Measurements from ENCODE around the gene ATRNL1. TPM values are rescaled to one million over a fixed set of nuclear protein-coding genes. Genes with fewer than 3 reads are reported as not detected.

ATRNL1 gene
- total and polyA plus RNA-seq, 2 experiments from 2014 or later, result 4.8 to 29.7 TPM

GRCh38 chr10:115593060-115593459 is 499.9 kb downstream of the ATRNL1 start (continued):
- TF ChIP-seq ETS1 (IDR thresholded peaks at IDR 0.05) (no peak), ZNF331 (CRISPR knock-in tag; IDR thresholded peaks at IDR 0.05; ENCODE audit: low read depth) (no peak)

GRCh38 chr10:115604627-115605026 is 511.5 kb downstream of the ATRNL1 start:
- Histone ChIP-seq H3K27ac (ENCODE audit: low read depth) (no peak overlapping the region), H4K20me1 (replicated peaks; ENCODE audit: insufficient read depth) (no peaks in the 10 kb centered on the region), H3K4me1 (ENCODE audit: insufficient read depth) (no peaks in the 10 kb centered on the region), H3K36me3 (ENCODE audit: insufficient read depth) (no peaks in the 10 kb centered on the region), H3K4me3 (no peak overlapping the region), H3K79me2 (replicated peaks; ENCODE audit: insufficient read depth) (no peaks in the 10 kb centered on the region), H3K4me2 (no peak overlapping the region), H3K27me3 (ENCODE audit: insufficient read depth) (no peaks in the 10 kb centered on the region), H2AFZ (no peak overlapping the region), H3F3A (replicated peaks; ENCODE audit: low read depth) (no peaks in the 10 kb centered on the region), H3K9me2 (ENCODE audit: insufficient read depth) (no peaks in the 10 kb centered on the region)
- no peak for ATAC-seq
- Mint-ChIP-seq H3K9me3 (no peaks in the 10 kb centered on the region), H3K27me3 (ENCODE audit: insufficient read depth, low read depth, poor library complexity) (no peaks in the 10 kb centered on the region), H3K4me3 (no peak overlapping the region), H3K4me1 (no peaks in the 10 kb centered on the region), H3K36me3 (ENCODE audit: low read depth) (no peaks in the 10 kb centered on the region), H3K27ac (no peak overlapping the region)
- TF ChIP-seq ETS1 (IDR thresholded peaks at IDR 0.05), result no peak
- TF ChIP-seq ZNF462 (CRISPR knock-in tag; IDR thresholded peaks at IDR 0.05), result no peak
- no peak for TF ChIP-seq STAT1 (IDR thresholded peaks at IDR 0.05; ENCODE audit: unreplicated experiment)
- DNase-seq (ENCODE audit: low spot score), result no peak

Measured in GM23338 (cell line).